Measurements from ENCODE around the gene TNFRSF25. TPM values are rescaled to one million over a fixed set of nuclear protein-coding genes. Genes with fewer than 3 reads are reported as not detected.

The TNFRSF25 gene
- total and polyA plus RNA-seq, 4 donors: 4.9 to 19.8 (median 11.7) TPM

DNA sequence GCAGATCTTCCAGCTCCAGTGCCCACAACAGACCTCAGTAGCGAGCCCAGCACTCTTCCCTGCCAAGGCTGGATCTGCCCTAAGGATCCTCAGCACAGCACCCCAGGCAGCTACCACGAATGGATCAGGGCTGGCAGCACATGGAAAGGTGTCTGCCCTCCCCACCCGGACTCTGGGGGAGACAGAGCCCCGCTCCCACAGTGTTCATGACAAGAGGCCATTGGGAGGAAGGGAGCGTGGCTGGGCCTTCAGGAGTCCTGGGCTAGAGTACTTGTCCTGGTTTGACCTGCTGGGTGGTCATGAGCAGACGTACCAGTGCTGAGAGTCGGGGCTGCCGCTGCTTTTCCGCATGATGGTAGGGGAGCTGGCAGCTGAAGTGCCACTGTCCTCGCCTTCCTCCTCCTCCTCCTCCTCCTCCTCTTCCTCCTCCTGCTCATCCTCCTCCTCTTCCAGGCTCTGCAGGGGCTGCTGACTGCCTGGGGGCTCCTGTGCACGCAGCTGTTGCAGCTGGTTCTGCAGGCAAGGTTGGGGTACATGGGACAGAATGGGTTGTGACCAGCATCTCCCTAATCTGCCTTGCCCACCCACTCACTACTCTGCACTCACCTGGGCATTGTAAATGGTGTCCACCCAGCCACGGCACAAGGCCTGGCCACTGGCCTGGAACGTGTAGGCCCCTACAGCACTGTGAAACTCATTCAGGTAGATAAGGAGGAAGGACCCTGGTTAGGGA, 2.9 kb upstream of the TNFRSF25 start:
- 93 to 95% methylated on average over 12 to 13 of the region's 13 CpGs for WGBS, 2 donors
- Histone ChIP-seq H3K36me3 (ENCODE audit: control insufficient read depth in 4 of 4, insufficient read depth in 4 of 4, low read length in 4 of 4) (peaks cover 0 to 23% (median 10%) of the 10 kb centered on the region in 4 donors), H3K27ac (ENCODE audit: low read depth in 1 of 2, low read length in 1 of 2) (no peak overlapping the region), H3K4me1 (ENCODE audit: control insufficient read depth in 5 of 5, insufficient read depth in 5 of 5, low read length in 5 of 5) (peaks cover 0 to 7% (median 0%) of the 10 kb centered on the region in 5 donors), H3K4me3 (no peak overlapping the region), H3K9ac (ENCODE audit: insufficient read depth in 1 of 2, low read length in 2 of 2) (no peak overlapping the region), H3K9me3 (ENCODE audit: control insufficient read depth in 4 of 4, insufficient read depth in 3 of 4, low read length in 3 of 4) (peaks cover 0 to 2% (median 0%) of the 10 kb centered on the region in 4 donors), H3K27me3 (ENCODE audit: control insufficient read depth in 3 of 3, insufficient read depth in 3 of 3, low read length in 2 of 3) (no peaks in the 10 kb centered on the region)
- DNase-seq (no peak), ATAC-seq (ENCODE audit: insufficient read depth, low FRiP score) (no peak)
- no peak for TF ChIP-seq CTCF (IDR thresholded peaks at IDR 0.05; ENCODE audit: control extremely low read depth, extremely low read depth)

DNA sequence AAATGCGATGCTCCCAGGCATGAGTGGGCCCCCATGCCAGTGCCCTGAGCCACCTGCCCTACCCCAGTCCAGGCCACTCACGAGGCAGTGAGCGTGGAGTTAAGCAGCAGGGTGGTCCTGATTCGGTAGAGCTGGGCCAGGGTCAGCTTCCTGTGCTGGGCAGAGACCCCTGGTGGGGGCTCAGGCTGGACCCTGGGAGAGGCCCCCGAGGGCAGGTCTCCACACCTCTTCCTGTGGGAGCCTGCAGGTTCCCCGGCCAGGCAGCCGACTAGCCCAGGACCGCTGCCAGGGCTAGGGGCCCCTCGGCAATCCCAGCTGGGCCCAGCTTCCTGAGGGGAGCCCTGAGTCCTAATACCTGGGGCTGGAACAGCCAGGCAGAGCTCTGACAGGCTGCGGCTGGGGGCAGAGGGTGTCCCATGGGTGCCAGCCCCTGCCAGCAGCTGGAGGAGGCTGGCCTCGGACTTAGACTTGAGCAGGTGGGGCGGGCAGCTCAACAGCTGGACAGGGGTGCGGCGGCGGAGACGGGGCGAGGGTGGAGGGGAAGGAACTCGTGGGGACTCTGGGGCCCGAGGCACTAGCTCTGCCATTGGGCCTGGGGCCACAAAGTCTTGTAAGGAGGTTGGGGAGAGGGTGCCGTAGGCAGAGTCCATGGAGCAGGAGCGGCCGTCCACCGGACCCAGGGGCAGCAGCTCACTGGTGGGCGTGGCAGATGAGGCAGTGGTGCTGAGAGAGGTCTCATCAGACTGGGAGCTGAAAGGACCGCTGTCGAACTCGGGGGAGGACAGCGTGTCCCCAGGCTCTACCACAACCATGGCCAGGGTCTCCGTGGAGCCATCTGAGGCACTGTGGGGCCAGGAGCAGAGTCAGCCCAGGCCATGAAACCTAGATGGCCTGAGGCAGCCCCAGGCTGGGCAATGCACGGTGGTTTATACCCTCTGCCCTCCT, 2.0 kb upstream of the TNFRSF25 start:
- Histone ChIP-seq H3K9ac (ENCODE audit: insufficient read depth in 1 of 2, low read length in 2 of 2) (no peak overlapping the region), H3K27ac (ENCODE audit: low read depth in 1 of 2, low read length in 1 of 2) (no peak overlapping the region), H3K4me1 (ENCODE audit: control insufficient read depth in 5 of 5, insufficient read depth in 5 of 5, low read length in 5 of 5) (peaks cover 0 to 7% (median 0%) of the 10 kb centered on the region in 5 donors), H3K36me3 (ENCODE audit: control insufficient read depth in 4 of 4, insufficient read depth in 4 of 4, low read length in 4 of 4) (peaks cover 0 to 23% (median 10%) of the 10 kb centered on the region in 4 donors), H3K4me3 (no peak overlapping the region), H3K27me3 (ENCODE audit: control insufficient read depth in 3 of 3, insufficient read depth in 3 of 3, low read length in 2 of 3) (no peaks in the 10 kb centered on the region), H3K9me3 (ENCODE audit: control insufficient read depth in 4 of 4, insufficient read depth in 3 of 4, low read length in 3 of 4) (peaks cover 0 to 2% (median 0%) of the 10 kb centered on the region in 4 donors)
- no peak for TF ChIP-seq CTCF (IDR thresholded peaks at IDR 0.05; ENCODE audit: control extremely low read depth, extremely low read depth)
- DNase-seq (no peak), ATAC-seq (ENCODE audit: insufficient read depth, low FRiP score) (no peak)
- WGBS, 2 donors: 94 to 95% methylated on average over 29 to 30 of the region's 30 CpGs

DNA sequence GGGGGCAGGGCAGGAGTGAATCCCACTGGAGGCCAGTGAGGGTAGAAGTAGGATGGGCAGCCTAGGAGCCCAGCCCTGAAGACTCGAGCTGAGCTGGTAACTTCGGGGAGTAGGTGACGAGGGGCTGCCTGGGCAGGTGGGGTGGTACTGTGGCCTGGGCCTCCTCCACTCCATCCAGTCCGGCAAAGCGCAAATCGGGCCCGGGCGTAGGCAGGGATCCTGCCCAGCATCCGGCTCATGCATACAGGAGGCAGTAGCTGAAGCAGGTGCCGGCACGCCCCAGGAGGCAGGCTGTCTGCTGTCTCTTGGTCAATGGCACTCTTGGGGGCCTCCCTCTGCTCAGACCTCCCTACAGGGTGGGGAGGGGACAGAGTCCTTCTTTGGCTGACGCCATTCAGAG, 1.3 kb upstream of the TNFRSF25 start:
- Histone ChIP-seq H3K36me3 (ENCODE audit: control insufficient read depth in 4 of 4, insufficient read depth in 4 of 4, low read length in 4 of 4) (peaks cover 0 to 22% (median 10%) of the 10 kb centered on the region in 4 donors), H3K4me3 (no peak overlapping the region), H3K27ac (ENCODE audit: low read depth in 1 of 2, low read length in 1 of 2) (no peak overlapping the region), H3K9me3 (ENCODE audit: control insufficient read depth in 4 of 4, insufficient read depth in 3 of 4, low read length in 3 of 4) (peaks cover 0 to 2% (median 0%) of the 10 kb centered on the region in 4 donors), H3K9ac (ENCODE audit: insufficient read depth in 1 of 2, low read length in 2 of 2) (no peak overlapping the region), H3K27me3 (ENCODE audit: control insufficient read depth in 3 of 3, insufficient read depth in 3 of 3, low read length in 2 of 3) (no peaks in the 10 kb centered on the region), H3K4me1 (ENCODE audit: control insufficient read depth in 5 of 5, insufficient read depth in 5 of 5, low read length in 5 of 5) (peaks cover 0 to 7% (median 0%) of the 10 kb centered on the region in 5 donors)
- TF ChIP-seq CTCF (IDR thresholded peaks at IDR 0.05; ENCODE audit: control extremely low read depth, extremely low read depth): no peak
- WGBS, 2 donors: 96 to 98% methylated on average over 12 of the region's 12 CpGs
- DNase-seq (no peak), ATAC-seq (ENCODE audit: insufficient read depth, low FRiP score) (no peak)
